ENCODE data around the gene PRPF38B.

DNA sequence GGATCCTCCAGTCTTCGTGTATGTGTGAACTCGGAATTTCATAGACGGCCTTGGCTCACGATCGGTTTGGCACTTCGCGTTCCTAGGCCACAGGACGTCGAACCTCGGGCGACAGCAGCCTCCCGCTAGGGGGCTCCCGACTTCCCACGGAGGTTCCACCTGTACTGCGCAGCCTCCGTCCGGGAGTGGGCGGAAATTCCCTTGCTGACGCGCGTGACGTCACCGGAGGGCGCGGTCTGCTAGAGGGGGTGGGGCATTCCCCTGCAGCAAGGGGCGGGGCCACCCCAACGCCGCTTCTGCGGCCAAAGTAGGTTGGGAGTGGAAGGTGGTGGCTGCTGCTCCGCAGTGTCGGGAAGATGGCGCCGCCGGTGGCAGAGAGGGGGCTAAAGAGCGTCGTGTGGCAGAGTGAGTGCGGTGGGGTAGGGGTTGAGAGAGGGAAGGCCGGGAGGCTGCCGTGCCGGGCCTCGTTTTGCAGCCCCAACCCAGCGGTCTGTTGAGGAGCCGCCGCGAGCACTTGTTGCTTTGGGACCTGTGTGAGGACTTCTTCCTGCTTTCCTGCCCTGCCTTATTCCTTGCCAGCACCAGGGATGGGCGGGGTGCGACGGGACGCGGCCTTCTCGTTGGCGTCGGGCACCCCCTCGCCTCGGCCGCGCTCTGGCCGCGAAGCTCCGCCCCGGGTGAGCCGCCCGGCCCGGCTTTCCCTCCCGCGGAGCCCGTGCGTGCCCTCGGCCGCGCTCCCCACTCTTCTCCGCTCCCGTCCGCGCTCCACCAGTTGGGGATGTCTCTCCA, 54.5 kb downstream of the PRPF38B start, which contains the start of gene STXBP3:
- peak; percentile 91 to 94 for TF ChIP-seq POLR2A (IDR thresholded peaks at IDR 0.05)
- TF ChIP-seq, protein P1, sequence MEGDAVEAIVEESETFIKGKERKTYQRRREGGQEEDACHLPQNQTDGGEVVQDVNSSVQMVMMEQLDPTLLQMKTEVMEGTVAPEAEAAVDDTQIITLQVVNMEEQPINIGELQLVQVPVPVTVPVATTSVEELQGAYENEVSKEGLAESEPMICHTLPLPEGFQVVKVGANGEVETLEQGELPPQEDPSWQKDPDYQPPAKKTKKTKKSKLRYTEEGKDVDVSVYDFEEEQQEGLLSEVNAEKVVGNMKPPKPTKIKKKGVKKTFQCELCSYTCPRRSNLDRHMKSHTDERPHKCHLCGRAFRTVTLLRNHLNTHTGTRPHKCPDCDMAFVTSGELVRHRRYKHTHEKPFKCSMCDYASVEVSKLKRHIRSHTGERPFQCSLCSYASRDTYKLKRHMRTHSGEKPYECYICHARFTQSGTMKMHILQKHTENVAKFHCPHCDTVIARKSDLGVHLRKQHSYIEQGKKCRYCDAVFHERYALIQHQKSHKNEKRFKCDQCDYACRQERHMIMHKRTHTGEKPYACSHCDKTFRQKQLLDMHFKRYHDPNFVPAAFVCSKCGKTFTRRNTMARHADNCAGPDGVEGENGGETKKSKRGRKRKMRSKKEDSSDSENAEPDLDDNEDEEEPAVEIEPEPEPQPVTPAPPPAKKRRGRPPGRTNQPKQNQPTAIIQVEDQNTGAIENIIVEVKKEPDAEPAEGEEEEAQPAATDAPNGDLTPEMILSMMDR (IDR thresholded peaks at IDR 0.05 in 4 of 5, conservative IDR thresholded peaks at IDR 0.05 in 1 of 5), result peak; percentile 75 to 95 (median 89)

Measured in gastrocnemius medialis (tissue), 4 donors.